GM21737 (cell line): ENCODE measurements around the gene PGA3.
"Not testable (repeated sequence)": the region's sequence is repeated elsewhere in the genome, so short reads cannot be mapped to it uniquely, and the experiment has no call there.

Source experiments
- ATAC-seq: cut with Tn5 transposase; IDR thresholded peaks from one replicate; pipeline ENCODE4 v1.9.1; 2021; ENCODE audit warnings: mild to moderate bottlenecking, moderate library complexity; ENCODE audit not compliant: unreplicated experiment

PGA3 gene

DNA sequence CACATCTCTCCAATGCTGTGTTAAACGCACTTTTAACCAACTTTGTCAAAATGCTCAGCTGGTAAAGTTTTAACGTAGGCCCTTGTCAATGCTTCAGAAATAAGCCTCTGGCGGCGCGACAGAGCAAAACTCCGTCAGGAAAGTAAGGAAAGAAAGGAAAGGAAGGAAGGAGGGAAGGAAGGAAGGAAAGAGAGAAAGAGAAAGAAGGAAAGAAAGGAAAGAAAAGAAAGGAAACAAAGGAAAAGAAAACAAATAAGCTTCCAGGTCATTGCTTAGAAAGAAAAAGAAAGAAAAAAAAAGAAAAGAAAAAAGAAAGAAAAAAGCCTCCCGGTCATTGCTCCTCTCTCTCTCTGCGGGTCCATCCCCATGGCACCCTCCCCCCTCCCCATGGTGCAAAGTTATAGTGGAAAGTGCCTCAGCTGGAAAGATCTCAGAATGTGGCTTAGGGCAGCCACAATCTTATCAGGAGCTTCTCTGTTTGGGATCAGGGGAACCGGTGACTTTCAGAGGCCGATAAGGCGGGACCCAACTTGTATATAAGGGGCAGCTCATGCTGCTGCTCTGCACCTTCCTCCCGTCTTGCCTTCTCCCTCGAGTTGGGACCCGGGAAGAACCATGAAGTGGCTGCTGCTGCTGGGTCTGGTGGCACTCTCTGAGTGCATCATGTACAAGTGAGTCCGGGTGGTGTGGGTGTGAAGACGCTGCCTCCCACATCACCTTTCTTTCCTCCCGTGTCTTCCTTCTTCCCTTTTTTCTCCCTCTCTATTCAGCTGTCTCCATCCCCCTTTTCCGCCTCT lies at the start of gene PGA3:
PGA3 (plus strand) TSS at position 566 of the 797 bp plus-strand sequence; CDS start at position 616, 50 bp downstream.
- ATAC-seq = not testable (repeated sequence)

DNA sequence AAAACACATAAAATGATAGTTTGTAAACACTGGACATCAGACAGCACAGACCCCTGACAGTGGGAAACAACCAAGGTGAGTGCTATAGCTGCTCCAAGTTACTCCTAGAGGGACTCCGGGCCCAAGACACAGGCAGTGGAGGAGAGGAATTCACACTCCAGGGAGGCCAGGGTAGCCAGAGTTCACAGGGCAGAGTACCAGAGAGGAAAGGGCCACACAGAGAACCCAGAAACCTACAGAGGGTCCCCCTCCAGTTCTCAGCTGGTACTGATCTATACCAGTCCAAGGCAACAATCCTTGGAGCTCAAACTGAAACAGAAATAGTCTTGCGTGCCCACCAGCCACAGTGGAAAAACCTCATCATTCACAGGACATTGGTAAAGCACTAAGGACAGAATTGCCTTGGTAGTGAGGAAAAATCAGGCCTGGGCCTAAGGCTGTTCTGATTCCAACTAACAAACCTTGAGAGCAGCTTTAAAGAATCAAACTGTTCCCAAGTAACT lies 49.7 kb upstream of the PGA3 start:
- no peak for ATAC-seq

GRCh38 chr11:61154528-61154927 lies 48.8 kb upstream of the PGA3 start:
- ATAC-seq = no peak

- ATAC-seq = no peak
Observed at GRCh38 chr11:61155312-61155711, 48.0 kb upstream of the PGA3 start.

DNA sequence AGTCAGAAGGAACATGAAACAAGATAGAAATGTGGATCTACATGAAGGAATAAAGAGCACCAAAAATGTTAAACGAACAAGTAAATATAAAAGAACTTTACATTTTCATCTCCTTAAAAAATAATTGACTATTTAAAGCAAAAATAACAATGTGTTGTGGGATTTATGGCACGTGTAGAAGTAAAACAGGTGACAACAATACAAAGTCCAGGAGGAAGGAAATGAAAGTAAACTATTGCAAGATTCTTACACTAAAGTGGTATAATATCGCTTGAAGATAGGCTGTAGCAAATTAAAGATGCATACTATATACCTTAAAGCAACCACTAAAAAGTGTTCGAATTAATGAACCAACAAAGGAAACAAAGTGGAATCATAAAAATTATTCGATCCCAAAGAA lies 47.6 kb upstream of the PGA3 start:
- no peak for ATAC-seq

DNA sequence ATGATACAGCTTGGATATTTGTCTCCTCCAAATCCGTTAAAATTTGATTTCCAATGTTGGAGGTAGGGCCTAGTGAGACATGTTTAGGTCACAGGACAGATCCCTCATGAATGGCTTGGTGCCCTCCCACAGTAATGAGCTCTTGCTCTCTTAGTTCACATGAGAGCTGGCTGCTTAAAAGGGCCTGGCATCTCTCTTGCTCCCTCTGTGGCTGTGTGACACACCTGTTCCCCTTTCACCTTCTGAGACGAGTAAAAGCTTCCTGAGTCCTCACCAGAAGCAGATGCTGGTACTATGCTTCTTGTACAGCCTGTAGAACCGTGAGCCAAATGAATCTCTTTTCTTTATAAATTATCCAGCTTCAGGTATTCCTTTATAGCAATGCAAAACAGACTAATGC lies 45.6 kb upstream of the PGA3 start:
- no peak for ATAC-seq

GRCh38 chr11:61158691-61159381 lies 44.5 kb upstream of the PGA3 start:
- ATAC-seq = no peak

DNA sequence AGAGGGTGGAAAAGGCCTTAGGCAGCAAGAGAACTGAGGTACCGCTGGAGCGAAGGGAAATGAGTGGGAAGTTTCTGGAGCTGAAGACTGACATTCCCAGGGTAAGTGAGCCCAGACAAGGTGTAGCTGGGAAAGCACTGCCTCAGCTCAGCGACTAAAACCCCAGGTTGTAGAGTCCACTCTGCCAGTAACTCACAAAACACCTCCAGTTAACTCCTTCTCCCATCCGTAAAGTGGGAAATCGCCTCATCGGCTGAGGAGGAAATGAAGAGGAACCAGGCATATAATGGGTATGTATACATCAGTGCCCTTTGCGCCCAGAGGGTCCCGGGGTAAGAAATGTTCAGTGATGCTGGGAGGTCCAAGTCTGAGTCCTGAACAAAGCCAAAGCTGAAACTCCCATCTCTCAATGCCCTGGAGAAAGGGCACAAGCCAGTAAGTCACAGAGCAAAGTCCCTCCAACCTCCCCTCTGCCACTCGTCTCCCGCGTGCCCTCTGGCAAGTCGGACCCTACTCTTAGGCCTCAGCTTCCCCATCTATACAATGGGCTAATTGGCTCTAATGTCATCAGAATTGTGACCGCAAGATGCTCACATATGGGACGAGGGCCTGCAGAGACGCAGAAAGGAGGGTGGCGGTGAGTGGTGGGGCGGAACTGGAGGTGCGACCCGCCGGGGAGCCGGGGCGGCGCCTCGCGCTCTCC lies 42.7 kb upstream of the PGA3 start:
- peak; percentile 0 for ATAC-seq

DNA sequence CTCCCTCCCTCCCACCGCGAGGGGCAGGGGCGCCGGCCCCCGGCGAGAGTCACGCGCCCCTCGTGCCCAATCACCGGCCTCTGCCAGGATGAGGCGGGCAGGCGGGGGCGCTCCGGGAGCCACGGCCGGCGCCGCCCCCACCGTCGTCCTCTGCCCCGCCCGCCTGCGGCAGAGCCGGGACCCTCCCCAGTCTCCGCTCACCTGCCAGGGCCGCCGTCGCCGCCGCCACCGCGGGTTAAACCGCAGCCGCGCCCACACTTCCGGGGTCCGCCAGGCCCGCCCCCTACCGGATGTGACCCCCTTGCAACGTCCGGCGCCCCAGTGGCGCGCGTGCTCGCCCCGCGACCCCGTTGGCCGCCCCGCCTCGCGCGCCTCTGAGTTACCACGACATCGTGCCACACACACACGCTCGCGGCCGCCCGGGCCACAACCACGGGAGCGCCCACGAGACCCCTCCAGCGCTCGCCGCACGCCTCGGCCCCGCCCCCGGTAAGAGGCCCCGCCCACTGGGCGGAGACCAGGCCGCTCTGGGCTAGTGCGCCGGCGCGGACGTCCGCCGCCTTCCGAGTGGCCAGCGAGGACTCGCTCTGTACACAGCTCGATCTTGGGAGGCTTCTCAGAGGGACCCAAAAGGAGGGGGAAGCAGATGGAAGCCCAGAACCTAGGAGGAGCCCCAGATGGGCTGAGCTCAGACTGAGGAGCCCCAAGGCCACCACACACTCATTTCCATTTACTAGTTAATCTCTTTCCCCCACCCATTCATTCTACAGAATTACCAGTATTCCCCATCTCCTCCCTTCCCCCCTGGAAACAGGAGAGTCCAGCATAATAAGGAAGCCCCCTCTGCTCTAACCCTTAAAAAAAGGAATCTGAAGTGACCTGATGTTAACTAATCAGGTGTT lies 41.9 kb upstream of the PGA3 start, which contains the start of gene VPS37C:
VPS37C (minus strand) TSS at position 237 of the 902 bp plus-strand sequence. CDS start 22,597 bp downstream, outside the sequence.
- peak; percentile 75 for ATAC-seq

DNA sequence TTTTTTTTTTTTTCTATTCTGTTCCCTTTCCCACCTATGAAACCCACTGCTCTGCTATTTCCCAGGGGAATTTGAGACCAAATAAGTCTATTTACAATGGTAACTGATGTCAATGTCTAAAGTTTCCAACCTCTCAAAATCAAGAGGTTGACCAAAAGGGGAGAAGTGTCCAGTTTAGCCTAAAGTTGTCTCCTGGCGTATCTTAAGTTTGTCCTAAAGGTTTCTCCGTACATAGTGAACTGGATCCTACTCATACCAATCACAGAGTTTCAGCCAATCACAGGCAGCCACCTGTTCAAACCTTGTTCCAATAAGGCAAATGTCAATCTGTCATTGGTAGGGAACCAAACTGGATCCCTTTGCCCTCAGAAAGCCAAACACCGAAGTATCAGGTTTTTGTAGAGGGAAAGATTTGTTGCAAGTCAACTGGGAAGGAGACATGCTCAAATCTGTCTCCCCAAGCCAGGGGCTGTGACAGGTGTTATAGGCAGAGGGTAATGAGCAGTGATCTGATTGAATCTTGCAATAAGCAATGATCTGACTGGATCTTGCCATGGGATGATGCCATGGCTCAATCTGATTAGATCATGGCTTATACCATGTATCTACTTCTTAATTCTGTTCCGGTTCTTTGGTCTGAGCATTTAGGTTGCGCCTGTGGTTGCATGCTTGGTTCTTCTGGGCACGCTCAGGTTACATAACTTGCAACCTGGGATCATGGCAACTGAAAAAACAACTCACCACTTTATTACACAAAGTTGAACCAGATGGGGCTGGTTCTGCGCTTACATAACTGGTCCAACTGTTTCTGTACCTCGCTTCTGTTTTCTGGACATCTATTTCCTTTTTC lies 41.0 kb upstream of the PGA3 start:
- ATAC-seq = no peak

GRCh38 chr11:61163021-61163420 lies 40.3 kb upstream of the PGA3 start:
- no peak for ATAC-seq

- ATAC-seq = no peak
Observed at GRCh38 chr11:61163714-61164605, 39.4 kb upstream of the PGA3 start.

DNA sequence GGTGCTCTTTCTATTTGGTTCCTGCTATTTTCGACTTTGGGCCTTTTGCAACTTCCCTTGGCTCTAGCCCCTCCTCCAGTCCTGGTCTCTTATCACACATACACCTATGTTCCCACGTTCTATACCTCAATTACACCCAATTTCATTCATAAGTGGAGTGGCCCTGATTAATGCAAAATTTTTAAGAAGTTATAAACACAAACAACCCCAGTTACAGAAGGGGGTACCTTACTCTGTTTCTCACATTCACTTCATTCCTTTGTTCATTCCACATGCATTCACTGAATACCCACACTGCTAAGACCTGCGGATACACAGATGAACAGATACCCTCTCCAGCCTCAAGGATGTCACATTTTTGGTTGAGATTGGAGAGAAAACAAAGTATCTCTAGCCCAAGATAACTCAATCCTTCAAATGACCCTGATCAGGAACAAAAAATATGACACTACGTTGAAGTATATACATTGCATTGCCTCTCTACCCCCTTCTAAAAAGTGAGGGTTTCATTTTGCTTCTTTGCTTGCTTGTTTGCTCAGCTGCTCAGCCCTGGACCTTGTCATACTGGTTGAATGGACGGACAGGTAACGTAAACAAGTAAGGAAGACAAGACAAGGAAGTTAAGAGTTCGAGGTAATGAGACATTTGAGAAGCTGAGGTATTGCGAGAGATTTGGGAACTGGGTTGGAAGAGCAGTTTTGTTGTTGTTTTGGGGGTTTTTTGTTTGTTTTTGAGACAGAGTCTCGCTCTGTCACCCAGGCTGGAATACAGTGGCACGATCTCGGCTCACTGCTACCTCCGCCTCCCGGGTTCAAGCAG lies 38.5 kb upstream of the PGA3 start:
- ATAC-seq = no peak

DNA sequence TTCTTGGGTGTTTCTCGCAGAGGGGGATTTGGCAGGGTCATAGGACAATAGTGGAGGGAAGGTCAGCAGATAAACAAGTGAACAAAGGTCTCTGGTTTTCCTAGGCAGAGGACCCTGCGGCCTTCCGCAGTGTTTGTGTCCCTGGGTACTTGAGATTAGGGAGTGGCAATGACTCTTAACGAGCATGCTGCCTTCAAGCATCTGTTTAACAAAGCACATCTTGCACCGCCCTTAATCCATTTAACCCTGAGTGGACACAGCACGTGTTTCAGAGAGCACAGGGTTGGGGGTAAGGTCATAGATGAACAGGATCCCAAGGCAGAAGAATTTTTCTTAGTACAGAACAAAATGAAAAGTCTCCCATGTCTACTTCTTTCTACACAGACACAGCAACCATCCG lies 37.5 kb upstream of the PGA3 start:
- ATAC-seq = not testable (repeated sequence)

DNA sequence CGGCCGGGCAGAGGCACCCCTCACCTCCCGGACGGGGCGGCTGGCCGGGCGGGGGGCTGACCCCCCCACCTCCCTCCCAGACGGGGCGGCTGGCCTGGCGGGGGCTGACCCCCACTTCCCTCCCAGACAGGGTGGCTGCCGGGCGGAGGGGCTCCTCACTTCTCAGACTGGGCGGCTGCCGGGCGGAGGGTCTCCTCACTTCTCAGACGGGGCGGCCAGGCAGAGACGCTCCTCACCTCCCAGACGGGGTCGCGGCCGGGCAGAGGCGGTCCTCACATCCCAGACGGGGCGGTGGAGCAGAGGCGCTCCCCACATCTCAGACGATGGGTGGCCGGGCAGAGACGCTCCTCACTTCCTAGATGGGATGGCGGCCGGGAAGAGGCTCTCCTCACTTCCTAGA lies 37.0 kb upstream of the PGA3 start:
- ATAC-seq = not testable (repeated sequence)

DNA sequence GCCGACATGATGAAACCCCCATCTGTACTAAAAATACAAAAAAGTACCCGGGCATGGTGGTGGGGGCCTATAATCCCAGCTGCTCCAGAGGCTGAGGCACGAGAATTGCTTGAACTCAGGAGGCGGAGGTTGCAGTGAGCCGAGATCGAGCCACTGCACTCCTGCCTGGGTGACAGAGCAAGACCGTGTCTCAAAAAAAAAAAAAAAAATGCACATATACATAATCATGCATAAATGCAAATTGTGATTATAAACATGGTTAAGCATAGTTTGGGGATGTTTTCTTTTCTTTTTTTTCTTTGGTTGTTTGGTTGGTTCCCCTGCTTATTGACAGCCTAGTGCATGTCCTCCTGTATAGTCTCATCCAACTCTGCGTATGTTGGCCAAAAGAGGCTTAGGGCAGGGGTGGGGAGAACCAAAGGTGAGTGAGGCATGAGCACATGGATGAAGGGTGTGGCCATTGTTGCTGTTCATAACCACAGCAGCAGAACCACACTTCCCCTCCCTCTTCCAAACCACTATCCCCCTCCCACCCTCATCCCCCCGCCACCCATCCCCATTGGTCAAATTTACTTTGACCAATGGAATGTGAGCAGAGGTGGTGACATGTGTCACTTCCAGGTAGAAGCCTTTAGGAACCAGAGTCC lies 35.1 kb upstream of the PGA3 start:
- ATAC-seq = no peak

DNA sequence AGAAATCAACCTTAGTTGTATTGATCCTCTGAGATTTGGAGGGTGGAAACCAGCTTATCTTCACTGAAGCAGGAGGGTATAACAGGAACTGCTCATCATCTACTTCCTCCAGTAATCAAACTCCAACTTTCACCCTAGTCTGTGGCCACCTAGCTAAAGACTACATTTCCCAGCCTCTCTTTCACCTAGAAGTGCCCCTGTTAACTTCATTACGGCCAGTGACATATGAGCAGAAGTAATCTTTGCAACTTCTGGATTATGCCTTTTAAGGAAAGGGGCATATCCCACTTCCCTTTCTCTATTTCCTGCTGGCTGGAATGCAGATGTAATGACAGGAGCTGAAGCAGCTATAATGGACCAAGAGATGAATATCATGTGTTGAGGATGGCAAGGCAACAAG lies 34.5 kb upstream of the PGA3 start:
- ATAC-seq = no peak
